KOPT-K1 (cell line): ENCODE measurements around the gene DHRS7.

Experiments
- H3K27ac ChIP-seq: fragments of 200-600 bp; sonication (generic); 2 replicates; pipeline ENCODE4 v1.5.1; 2016; ENCODE audit warnings: antibody characterized with exemption, mild to moderate bottlenecking, low read depth, low read length; ENCODE audit not compliant: poor library complexity, severe bottlenecking
- H3K36me3 ChIP-seq: fragments of 200-600 bp; sonication (generic); 2 replicates; pipeline ENCODE4 v1.5.1; 2017; ENCODE audit warnings: antibody characterized with exemption, mild to moderate bottlenecking, low read length, moderate library complexity; ENCODE audit not compliant: insufficient read depth
- H3K9me3 ChIP-seq: fragments of 200-600 bp; sonication (generic); 2 replicates; pipeline ENCODE4 v1.5.1; 2017; ENCODE audit warnings: antibody characterized with exemption, low read length, mild to moderate bottlenecking; ENCODE audit not compliant: insufficient read depth, poor library complexity, severe bottlenecking

DHRS7 gene

GRCh38 chr14:60174352-60175254, 9.4 kb upstream of the DHRS7 start:
- Histone ChIP-seq H3K27ac (no peak overlapping the region), H3K36me3 (no peaks in the 10 kb centered on the region), H3K9me3 (peaks cover 9% of the 10 kb centered on the region)

- Histone ChIP-seq H3K9me3 (no peaks in the 10 kb centered on the region), H3K27ac (no peak overlapping the region), H3K36me3 (no peaks in the 10 kb centered on the region)
Observed at GRCh38 chr14:60171690-60172089, 6.5 kb upstream of the DHRS7 start.

DNA sequence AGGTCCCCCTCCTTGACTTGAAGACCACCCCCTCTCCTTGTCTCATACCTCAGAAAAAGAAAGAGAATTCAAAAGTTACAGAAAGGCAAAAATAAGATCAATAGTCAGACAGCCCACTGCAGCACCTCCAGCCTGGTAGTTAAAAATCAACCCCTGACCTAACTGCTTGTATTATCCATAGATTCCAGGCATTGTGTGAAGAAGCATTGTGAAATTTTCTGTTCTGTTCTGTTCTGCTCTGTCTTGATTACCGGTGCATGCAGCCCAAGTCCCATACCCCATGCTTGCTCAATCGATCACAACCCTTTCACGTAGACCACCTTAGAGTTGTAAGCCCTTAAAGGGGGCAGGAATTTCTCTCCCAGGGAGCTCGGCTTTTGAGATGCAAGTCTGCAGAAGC, 5.8 kb upstream of the DHRS7 start:
- no peak overlapping the region for H3K27ac ChIP-seq

DNA sequence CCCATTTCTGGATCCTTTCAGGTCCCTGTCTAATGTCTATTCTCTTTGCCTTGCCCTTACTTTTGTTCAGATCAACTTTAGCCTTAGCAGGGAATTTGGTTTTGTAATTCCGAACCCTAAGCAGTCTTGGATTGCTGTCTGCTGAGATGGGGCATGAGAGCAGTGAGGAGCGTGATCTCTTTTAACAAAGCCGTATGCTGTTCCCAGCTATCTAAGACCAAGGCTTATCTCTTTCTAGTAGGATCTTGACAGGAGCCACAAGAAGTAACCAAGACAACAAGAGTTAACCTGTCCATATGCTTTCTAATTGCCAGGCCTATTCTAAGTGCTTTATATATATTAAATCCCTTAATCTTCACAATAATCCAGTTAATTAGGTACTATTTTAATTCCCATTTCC, 4.5 kb upstream of the DHRS7 start:
- Histone ChIP-seq H3K27ac (no peak overlapping the region), H3K36me3 (no peaks in the 10 kb centered on the region), H3K9me3 (no peaks in the 10 kb centered on the region)

More for the DNA sequence above, 5.8 kb upstream of the DHRS7 start:
- Histone ChIP-seq H3K9me3 (no peaks in the 10 kb centered on the region), H3K36me3 (no peaks in the 10 kb centered on the region)

DNA sequence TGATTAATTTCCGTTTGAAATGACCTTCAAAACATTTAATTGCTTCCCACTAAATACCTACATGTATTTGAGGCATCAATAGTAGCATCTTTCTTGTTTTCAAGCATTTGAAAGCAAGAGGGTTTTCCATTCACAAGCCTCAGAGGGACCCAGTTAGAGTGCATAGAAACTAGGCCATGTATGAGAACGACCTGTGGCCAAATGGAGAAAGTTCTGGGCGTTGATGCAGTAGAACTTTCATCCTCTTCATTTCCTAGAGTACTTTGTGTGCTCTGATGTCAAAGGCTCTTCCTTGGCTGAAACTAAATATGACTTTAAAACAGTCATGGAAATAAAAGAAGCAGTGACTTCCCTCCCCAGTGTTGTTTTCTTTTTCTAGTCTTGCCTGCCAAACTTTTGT, 944 bp upstream of the DHRS7 start:
- H3K36me3 ChIP-seq: no peaks in the 10 kb centered on the region
- no peak overlapping the region for H3K27ac ChIP-seq
- no peaks in the 10 kb centered on the region for H3K9me3 ChIP-seq

DNA sequence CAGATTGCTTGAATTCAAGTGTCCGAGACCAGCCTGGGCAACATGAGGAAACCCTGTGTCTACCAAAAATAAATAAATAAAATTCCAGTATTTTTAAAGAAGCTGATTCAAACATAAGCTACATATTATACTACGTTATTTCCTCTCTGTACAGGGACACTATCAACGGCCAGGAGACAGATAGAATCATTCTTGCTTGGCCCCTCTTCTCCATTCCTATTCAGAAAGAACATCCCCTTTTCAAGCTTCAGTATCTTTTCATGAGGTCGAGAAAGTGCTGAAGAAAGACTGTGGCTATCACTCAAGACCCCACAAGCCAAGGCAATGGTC, 314 bp upstream of the DHRS7 start:
- no peaks in the 10 kb centered on the region for H3K36me3 ChIP-seq
- H3K9me3 ChIP-seq: no peaks in the 10 kb centered on the region
- peak overlapping the region; percentile 79 for H3K27ac ChIP-seq

GRCh38 chr14:60164404-60164711, 840 bp downstream of the DHRS7 start:
- Histone ChIP-seq H3K36me3 (no peaks in the 10 kb centered on the region), H3K9me3 (no peaks in the 10 kb centered on the region), H3K27ac (peak overlapping the region; percentile 79)

DNA sequence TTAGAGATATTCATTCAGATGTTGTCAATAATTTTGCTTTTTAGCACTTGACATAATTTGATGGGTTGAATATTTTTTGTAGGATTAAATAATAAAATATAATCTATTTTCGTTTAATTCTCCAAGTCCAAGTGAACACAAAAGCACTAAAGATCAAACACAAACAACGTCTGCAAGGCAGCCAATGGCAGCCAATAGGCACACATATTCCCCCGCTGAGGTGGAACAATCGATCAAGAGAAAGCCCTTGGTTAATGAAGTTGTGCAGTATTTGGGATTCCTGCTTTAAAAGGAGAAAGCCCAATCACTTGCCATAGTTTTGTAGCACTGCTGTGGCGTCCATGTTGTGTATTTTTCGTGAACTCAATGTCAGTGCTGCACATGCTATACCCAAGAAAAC, 1.5 kb downstream of the DHRS7 start:
- peak overlapping the region; percentile 79 for H3K27ac ChIP-seq
- H3K36me3 ChIP-seq: no peaks in the 10 kb centered on the region
- H3K9me3 ChIP-seq: no peaks in the 10 kb centered on the region

GRCh38 chr14:60161196-60162107, 3.7 kb downstream of the DHRS7 start:
- H3K36me3 ChIP-seq: no peaks in the 10 kb centered on the region
- no peak overlapping the region for H3K27ac ChIP-seq
- no peaks in the 10 kb centered on the region for H3K9me3 ChIP-seq

DNA sequence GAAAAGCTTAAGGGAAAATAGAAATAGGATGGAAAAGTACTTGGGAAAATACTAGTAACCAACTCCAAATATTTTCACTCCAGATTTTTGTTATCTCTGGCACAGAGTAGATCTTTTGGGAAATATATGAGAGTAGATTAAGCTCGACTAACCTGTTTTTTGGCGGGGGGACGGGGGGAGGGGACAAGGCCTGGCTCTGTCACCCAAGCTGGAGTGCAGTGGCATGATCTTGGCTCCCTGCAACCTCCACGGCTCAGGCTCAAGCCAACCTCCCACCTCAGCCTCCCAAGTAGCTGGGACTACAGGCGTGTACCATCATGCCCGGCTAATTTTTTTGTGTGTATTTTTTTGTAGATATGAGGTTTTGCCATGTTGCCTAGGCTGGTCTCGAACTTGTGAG, 4.8 kb downstream of the DHRS7 start:
- Histone ChIP-seq H3K36me3 (no peaks in the 10 kb centered on the region), H3K27ac (no peak overlapping the region), H3K9me3 (no peaks in the 10 kb centered on the region)

DNA sequence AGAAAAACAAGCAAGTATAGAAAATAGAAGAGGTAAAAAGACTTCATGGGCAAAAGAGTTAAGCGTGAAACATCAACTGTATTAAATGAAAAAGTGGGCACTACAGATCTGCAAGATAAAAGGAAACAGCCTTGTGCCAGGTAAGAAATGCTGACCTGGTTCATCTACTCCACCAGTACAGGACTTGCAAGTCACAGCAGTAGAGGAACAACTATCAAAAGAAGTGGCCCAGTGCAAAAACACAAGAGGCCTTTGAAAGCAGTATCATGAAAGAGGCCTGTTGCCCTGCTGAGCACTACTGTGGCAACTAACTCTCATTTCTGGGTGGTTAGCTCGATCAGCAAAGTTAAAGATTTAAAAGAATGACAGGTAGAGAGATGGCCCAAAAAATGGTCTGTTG, 10.5 kb downstream of the DHRS7 start:
- Histone ChIP-seq H3K27ac (peak overlapping the region; percentile 50), H3K36me3 (peaks cover 19% of the 10 kb centered on the region), H3K9me3 (no peaks in the 10 kb centered on the region)

GRCh38 chr14:60153991-60154390, 11.2 kb downstream of the DHRS7 start:
- Histone ChIP-seq H3K9me3 (no peaks in the 10 kb centered on the region), H3K36me3 (peaks cover 25% of the 10 kb centered on the region), H3K27ac (peak overlapping the region; percentile 50)

- peaks cover 42% of the 10 kb centered on the region for H3K36me3 ChIP-seq
- H3K9me3 ChIP-seq: no peaks in the 10 kb centered on the region
- peak overlapping the region; percentile 50 for H3K27ac ChIP-seq
Observed at GRCh38 chr14:60151715-60152114, 13.5 kb downstream of the DHRS7 start.

GRCh38 chr14:60134702-60135101, 30.5 kb downstream of the DHRS7 start:
- H3K36me3 ChIP-seq: peaks cover 76% of the 10 kb centered on the region
- no peak overlapping the region for H3K27ac ChIP-seq

GRCh38 chr14:60133487-60133886, 31.7 kb downstream of the DHRS7 start:
- Histone ChIP-seq H3K27ac (no peak overlapping the region), H3K9me3 (no peaks in the 10 kb centered on the region), H3K36me3 (peaks cover 87% of the 10 kb centered on the region)

More at GRCh38 chr14:60134702-60135101, 30.5 kb downstream of the DHRS7 start:
- no peaks in the 10 kb centered on the region for H3K9me3 ChIP-seq
